IPS-NIHi7 (cell line): ENCODE data around the gene BRIP1.
"Not testable (repeated sequence)": the region's sequence is repeated elsewhere in the genome, so short reads cannot be mapped to it uniquely, and the experiment has no call there.

Experiments
- DNase-seq: peaks from one replicate; pipeline ENCODE4 v3.0.0; 2012; ENCODE audit warnings: mixed read lengths; ENCODE audit errors: extremely low spot score

The BRIP1 gene

DNA sequence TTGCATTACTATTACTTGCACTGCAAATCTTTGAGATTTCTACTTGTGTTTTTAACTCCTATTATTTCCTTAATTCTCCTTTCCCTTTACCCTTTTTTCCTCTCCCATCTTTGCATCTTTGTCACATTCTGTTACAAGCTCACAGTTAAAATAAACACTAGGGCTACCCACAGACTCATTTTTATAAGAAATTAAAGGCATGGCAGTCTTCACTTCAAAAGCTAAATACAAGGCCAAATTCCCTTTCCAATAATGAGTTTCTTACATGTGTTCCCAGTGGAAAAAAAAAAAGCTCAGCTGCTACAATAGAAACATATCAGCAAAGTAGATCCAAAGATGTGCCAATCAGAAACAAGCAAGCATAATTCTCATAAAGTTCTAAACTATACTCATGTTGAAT lies 3.7 kb upstream of the BRIP1 start:
- no peak for DNase-seq

DNA sequence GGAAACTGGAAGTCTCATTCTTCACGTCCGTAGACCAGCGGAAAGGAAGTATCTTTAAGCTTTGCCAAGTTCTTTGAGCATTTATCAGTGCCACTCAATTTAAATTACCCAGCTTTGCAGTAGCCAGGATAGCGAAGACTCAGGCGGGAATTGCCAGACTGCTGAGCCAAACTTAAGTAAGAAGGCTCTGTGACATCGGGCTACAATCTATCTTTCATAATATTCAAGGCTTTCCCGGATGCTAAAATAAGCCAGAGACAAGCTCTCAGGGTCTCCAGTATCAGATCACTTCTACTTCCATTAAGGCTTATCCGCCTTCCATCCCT lies 436 bp upstream of the BRIP1 start:
- no peak for DNase-seq

DNA sequence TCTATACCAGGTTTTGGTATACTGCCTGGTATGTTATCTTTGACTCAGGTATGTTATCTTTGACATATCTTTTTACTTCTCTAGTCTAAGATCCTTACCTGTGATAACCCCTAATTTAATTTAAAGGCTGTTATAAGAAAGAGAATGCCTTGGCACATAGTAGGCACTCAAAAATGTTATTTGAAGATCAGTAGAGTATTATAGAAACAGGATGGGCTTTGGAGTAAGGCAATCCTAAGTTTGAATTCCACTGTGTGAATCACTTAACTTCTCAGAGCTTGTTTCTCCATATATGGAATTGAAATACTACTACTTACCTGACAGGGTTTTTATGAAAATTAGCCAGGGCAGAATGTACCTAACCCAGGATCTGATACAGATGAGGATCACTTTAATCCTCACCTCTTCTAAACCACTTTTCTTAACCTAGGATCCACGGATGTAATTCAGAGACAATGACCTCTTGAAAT lies 1.2 kb downstream of the BRIP1 start:
- no peak for DNase-seq

DNA sequence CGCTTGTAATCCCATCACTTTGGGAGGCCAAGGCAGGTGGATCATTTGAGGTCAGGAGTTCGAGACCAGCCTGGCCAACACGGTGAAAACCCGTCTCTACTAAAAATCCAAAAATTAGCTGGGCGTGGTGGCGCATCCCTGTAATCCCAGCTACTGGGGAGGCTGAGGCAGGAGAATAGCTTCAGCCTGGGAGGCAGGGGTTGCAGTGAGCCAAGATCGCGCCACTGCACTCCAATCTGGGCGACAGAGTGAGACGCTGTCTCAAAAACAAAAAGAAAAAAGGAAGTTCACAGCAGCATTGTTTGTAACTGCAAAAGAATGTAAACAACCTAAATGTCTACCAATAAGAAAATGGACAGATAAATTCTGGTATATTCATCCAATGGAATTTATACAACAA lies 2.9 kb downstream of the BRIP1 start:
- DNase-seq = not testable (repeated sequence)

DNA sequence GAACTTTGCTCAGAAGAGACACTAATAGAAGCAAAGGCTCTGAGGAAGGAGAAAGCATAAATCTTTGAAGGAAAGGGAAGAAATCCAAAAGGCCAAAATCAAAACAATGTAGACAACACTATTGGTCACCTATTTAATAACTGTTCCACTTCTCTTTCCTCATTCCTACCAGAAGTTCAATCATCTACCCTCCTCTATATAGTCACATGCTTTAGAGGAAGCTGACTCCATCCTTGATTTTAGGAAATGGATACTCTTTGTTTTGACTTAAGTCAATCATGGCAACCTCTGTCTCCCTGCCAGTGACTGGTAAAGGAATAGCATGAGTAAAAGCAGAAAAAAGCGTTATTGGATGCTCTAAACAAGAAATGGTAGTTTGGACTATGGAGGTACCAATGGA lies 7.3 kb downstream of the BRIP1 start:
- DNase-seq = no peak

DNA sequence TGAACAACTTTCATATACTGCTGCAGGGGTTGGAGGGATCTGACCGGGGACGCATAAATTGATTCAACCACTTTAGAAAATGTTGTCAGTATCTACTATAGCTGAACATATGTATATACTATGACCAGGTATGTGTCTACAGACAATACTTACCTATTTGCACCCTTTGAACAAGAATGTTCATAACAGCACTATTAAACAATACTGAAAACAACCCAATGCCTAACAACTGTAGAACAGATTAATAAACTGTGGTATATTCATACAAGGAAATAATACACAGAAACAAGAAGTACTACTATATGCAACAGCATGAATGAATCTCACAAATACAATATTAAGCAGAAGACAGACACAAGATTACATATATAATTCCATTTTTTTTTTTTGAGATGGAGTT lies 10.5 kb downstream of the BRIP1 start:
- no peak for DNase-seq

DNA sequence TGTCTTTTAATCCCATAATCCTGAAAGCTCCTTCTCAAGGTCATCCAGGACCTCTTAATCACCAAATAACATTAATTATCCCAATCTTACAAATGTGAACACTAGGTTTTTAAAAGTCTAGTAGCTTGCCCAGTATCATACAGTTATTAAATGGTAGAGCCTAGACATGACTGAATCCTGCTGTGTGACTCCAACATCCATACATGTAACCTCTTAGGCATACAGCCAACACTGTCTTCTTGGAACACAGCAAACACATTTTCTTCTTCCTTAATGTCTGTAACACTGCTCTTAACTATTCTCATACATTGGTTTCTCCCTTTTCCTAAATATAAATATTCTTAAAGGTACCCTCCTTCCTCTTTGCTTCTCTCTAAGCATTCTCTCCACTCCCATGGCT lies 13.7 kb downstream of the BRIP1 start:
- no peak for DNase-seq

DNA sequence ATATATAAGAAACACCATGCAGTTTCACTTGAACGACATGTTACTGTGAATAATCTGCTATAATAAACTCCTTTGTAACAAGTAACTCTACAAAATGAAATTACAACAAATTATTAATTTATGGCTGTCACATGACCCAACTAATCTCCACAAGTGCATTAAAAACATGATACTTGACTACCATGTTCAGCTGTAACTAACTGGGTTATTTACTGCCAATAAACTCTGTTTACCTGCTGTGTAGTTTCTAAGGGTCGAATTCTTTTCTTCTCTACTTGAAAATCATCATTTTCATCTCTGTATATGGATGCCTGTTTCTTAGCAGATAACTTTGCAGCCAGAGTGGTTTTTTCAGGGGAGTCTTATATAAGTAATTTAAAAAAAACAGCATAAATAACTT lies 14.4 kb downstream of the BRIP1 start:
- no peak for DNase-seq

DNA sequence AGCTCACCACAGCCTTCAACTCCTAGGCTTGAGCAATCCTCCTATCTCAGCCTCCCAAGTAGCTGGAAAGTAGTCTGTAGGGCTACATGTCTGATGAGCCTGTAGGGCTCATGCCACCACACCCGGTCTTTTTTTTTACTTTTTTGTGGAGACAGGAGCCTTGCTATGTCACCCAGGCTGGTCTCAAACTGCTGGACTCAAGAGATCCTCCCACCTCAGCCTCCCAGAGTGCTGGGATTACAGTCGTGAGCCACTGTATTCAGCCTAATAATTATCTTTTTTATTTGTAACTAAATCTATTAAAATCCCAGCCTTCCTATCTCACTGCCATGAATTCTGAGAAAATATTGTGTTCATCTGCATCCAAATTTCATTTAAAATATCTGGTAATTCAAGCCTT lies 15.1 kb downstream of the BRIP1 start:
- DNase-seq = no peak

DNA sequence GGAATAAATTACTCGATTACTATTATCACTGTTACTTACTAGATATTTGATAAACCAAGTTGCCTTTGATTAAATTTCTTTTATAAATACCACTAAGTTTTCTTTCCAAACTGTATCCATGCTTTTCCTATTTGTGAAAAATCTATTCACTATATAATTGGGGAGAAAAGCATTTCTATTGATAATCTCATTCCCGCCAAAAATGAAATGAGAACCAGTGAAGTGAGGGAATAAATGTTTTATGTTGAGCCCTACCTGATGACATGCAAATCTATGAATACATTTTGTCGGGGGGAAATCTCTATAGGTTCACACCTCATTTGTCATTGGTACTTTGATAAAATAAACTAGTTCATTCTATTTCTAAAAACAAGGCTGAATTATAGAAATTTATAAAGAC lies 15.7 kb downstream of the BRIP1 start:
- DNase-seq = no peak

DNA sequence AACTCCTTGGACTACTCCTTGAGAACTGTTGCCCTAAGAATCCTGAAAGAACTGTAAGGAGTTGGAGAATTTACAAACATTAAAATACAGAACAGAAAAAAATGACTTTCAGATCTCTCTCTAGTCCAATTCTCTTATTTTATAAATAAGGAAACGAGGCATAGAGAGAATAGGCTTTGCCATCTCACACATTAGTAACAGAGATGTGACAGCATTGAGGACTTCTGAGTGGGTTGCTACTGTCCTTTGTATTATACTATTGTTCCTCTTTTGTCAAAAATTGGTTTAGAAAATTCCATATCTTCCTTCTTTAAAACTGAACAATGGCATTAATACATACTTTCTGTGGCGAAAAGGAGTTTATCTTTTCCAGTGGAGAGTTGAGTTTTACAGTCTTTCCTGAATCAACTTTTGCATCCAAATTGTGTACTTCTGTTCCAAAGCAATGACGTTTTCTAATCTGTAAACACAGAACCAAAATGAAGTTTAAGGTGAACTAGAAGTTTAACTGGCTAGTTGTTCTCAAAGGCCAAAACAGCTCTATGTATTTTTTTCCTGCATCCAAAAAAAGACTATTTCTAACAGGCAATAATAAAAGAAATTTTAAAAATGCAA lies 16.5 kb downstream of the BRIP1 start:
- DNase-seq = no peak

DNA sequence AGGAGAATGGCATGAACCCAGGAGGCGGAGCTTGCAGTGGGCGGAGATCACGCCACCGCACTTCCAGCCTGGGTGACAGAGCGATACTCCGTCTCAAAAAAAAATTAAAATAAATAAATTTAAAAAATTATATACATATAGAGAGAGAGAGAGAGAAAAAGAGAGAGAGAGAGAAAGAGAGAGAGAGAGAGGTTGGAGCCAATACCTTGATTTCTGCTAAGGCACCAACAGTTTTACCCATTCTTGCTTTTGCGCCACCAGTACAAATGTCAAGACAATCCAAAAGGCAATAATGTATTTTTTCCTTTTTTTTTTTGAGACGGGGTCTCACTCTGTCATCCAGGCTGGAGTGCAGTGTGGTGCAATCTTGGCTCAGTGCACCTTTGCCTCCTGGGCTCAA lies 17.2 kb downstream of the BRIP1 start:
- no peak for DNase-seq

DNA sequence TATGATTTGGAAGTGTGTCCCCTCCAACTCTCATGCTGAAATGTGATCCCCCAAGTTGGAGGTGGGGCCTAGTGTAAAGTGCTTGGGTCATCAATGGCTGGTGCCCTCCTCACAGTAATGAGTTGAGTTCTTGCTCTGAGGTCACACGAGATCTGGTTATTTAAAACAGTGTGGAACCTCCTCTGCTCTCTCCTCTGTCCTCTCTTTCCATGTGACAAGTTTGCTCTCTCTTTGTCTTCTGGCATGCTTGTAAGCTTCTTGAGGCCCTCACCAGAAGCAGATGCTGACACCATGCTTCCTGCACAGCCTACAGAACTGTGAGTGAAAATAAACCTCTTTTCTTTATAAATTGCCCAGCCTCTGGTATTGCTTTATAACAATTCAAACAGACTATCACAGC lies 19.9 kb downstream of the BRIP1 start:
- DNase-seq = no peak

DNA sequence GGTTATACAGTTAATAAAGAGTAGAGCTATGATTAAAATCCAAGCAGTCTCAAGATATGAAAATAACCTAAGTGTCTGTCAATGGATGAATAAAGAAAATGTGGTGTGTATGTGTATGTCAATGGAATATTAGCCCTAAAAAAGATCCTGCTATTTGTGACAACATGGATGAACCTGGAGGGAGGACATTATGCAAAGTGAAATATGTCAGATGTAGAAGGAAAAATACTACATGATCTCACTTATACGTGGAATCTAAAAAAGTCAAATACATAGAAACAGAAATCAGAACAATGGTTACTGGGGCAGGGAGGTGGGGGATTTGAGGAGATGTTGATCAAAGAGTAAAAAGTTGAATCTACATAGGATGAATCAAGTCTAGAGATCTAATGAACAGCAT lies 20.4 kb downstream of the BRIP1 start:
- DNase-seq = no peak

DNA sequence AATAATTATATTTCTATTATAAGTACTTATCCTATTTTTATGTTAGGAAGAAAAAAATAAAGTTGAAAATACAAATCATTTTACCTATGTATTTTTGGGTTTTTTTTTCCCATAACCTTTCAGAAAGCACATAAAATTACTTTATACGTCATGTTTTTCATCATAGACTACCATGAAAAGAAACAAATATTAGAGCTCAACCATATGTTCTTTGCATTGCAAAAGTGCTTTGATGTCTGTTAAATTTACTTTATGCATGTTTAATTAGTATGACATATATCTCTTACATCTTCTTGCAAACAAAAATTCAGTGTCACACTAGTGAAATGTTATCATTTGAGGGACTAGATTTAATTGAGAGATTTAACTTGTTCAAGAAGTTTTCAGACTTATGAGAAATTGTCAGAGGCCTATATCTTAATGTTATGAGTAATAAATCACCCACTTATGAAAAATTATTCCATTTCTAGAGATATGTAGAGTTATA lies 24.0 kb downstream of the BRIP1 start:
- DNase-seq = no peak

DNA sequence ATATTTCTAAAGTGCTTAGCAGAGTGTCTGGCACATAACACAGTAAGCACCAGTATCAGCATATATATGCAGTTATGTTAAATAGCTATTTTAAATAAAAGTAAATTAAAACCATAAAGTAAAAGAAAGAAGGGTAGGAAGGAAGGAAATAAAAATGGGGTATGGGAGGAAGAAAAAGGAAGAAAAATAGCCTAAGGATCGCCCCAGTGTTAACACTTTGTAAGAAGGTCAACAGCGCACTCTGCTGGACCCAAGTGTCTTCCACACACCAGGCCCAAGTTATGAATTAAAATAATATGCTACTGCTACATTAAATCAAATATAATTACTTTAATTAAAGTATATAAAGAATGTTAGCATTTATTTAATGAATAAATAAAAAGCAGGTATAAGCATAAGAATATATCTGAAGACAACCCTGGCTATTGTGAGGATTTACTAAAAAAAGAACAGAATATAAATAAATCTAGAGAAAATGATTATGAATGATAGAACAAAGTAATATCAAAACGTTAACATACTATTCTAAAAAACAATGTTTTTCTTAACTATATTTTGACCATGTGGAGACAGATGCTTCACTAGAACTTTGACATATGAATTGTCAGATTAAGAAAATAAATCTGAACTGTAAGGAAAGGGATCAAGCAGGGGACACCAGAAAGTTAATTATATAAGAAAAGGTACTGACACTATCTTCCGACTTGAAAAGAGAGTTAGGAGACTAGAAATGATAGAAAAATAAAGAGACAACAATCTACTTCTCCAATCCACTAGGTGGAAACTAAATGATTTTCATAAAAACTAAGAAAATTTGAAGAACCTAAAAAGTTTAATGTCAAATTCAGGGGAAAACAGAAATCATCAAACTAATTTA lies 25.9 kb downstream of the BRIP1 start:
- peak; percentile 34 for DNase-seq

DNA sequence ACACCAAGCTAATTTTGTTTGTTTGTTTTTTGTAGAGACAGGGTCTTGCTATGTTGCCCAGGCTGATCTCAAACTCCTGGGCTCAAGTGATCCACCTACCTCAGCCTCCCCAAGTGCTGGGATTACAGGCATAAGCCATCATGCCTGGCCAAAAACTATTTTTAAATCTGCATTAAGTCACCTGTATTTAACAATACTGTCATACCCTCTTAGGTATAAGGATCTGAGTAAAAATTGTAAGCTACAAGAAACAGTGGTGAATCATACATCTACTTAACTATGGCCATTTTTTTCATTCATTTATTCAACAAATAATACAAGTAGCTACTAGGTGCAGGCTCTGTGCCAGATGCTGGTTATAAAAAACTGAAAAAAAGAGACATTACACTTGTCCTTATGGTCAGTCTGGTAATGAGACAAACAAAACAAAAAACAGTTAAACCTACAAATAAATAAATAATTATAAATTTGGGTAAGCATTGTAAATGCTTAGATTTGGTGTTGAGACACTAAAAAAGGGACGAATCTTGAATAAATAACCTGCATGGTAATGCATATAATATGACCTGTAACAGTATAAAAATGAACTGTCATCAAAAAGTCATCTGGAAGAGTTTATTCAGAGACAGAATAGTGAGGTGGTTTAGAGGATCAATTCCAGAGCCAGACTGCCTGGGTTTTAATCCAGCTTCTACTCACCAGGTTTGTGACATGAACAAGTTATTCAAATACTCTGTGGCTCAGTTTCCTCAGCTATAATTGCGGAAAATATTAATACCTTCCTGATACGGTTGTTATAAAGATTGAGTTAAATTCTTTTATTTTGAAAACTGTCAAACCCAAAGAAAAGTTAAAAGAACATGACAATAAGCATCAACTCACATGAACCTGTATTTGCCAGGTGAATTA lies 26.8 kb downstream of the BRIP1 start:
- DNase-seq = no peak

DNA sequence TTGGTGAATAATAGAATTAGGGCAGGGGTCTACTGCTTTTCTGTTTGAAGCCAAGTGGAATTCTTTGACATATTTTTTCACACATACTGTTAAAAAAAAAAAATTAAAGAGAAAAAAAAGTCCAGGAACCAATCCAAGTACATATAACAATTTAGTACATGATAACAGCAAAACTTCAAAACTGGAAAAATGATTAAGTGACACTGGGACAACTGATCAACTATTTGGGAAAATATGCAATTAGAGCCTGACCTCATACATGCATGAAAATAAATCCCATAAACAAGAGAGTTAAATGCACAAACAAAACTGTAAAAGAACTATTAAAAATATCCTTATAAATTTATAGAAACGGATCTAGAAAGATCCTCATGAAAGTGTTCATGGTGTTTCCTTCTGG lies 27.7 kb downstream of the BRIP1 start:
- no peak for DNase-seq

DNA sequence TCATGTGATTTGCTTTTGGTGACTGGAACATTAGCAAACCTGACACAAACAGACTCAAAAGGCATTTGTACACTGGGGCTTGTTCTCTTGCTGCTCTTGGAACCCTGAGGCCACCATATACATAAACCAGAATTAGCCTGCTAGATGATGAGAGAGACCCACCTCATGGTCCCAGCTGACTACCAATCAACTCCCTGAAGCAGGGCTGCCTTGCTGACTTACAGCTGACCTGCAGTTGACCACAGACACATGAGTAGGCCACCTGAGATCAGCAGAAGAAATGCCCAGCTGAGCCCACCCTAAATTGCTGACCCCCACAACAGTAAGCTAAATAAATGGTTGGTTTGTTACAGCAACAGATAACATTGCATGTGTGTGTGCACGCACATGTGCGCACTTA lies 28.7 kb downstream of the BRIP1 start:
- DNase-seq = no peak

DNA sequence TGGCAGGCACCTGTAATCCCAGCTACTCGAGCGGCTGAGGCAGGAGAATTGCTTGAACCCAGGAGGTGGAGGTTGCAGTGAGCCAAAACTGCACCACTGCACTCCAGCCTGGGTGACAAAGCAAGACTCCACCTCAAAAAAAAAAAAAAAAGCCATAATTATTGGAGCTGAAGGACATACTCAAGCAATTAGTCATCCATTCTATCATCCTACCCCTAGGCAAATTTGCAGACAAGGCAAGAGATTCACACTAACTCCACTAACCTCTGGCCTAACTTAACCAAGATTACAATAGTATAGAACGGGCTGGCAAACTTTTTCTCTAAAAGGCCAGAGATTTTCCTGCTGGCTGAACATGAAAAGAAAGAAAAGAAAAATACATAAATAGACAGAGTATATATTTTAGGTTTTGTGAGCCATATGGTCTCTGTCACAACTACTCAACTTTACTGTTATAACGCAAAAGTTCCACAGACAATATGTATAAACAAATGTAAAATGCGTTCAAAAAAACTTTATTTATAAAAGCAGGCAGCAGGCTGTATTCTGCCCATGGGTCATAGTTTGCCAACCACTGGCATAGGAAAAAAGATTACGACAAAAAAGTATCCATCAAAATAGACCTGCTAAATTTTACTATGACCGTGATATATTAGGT lies 29.7 kb downstream of the BRIP1 start:
- peak; percentile 18 for DNase-seq

DNA sequence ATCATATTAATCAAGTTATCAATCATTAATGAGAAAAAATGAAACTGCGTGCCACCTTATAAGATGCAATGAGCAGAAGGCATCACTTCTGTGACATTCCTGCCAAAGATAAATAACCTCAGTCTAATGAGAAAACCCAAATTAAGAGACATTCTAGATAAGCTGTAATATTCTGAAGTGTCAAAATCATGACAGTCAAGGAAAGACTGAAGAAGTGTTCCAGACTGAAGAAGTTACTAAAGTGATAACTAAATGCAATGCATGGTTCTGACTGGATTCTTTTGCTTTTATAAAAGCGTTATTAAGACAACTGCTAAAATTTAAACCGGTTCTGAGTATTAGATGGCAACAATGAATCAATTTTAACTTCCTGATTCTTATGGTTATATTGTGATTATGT lies 30.9 kb downstream of the BRIP1 start:
- DNase-seq = no peak

DNA sequence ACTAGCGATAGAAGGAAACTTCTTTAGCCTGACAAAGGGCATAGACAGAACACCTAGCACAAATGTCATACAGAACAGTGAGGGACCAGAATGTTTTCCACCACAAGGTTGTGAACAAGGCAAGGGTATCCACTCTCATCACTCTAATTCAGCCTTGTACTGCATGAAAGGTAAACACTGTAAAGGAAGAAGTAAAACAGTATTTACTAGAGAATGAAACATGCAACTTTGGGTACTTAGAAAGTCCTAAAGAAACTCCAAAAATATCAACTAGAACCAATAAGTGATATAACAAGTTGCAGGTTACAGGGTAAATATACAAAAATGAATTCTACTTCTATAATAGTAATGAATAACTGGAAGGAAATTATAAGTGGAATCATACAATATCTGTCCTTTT lies 32.2 kb downstream of the BRIP1 start:
- DNase-seq = no peak
